Stomach smooth muscle (tissue), 2 donors: ENCODE results near the gene BORCS5.

Source experiments
- H3K27ac ChIP-seq: one replicate; pipeline ENCODE4 v1.7.0; 2013; ENCODE audit warnings: mild to moderate bottlenecking, low read length, inconsistent platforms
- H3K27me3 ChIP-seq, 2 donors: one replicate each; pipeline ENCODE4 v1.7.0; 2013; ENCODE audit warnings: low read length in 2 of 2; ENCODE audit not compliant: insufficient read depth in 2 of 2, control insufficient read depth in 1 of 2
- H3K36me3 ChIP-seq, 2 donors: one replicate each; pipeline ENCODE4 v1.7.0; 2013; ENCODE audit warnings: low read length in 2 of 2; ENCODE audit not compliant: control insufficient read depth in 2 of 2, insufficient read depth in 2 of 2
- H3K4me1 ChIP-seq: one replicate; pipeline ENCODE4 v1.7.0; 2013; ENCODE audit warnings: low read length; ENCODE audit not compliant: control insufficient read depth, insufficient read depth
- H3K4me3 ChIP-seq, 2 donors: one replicate each; pipeline ENCODE4 v1.7.0; 2013; ENCODE audit warnings: low read length in 2 of 2
- H3K9ac ChIP-seq, 2 donors: one replicate each; pipeline ENCODE4 v1.7.0; 2013; ENCODE audit warnings: low read length in 2 of 2, mild to moderate bottlenecking in 1 of 2
- H3K9me3 ChIP-seq, 2 donors: one replicate each; pipeline ENCODE4 v1.7.0; 2013; ENCODE audit warnings: low read length in 2 of 2; ENCODE audit not compliant: control insufficient read depth in 2 of 2
- donor health status: healthy.
- donor health status: Pancreatic carcinoma.

Gene BORCS5

DNA sequence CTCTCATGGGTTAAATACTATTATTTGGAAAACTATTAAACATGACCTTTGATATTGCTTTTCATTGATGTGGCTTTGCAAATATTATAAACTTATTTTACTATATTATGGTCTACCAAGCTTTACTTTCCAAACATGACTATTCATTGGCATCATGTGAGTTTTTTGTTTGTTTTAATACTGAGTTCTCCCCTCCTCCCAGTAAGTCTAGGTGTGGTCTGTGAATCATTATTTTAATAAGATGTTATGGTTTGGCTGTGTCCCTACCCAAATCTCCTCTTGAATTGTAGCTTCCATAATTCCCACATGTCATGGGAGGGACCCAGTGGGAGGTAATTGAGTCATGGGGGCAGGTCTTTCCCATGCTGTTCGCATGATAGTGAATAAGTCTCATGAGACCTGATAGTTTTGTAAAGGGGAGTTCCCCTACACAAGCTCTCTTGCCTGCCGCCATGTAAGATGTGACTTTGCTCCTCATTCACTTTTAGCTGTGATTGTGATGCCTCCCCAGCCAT, 80.0 kb downstream of the BORCS5 start:
- Histone ChIP-seq H3K9ac (no peak overlapping the region), H3K9me3 (no peaks in the 10 kb centered on the region), H3K4me3 (no peak overlapping the region), H3K36me3 (peaks cover 0 to 4% of the 10 kb centered on the region in 2 donors), H3K4me1 (peaks cover 17% of the 10 kb centered on the region), H3K27me3 (no peaks in the 10 kb centered on the region), H3K27ac (no peak overlapping the region)

DNA sequence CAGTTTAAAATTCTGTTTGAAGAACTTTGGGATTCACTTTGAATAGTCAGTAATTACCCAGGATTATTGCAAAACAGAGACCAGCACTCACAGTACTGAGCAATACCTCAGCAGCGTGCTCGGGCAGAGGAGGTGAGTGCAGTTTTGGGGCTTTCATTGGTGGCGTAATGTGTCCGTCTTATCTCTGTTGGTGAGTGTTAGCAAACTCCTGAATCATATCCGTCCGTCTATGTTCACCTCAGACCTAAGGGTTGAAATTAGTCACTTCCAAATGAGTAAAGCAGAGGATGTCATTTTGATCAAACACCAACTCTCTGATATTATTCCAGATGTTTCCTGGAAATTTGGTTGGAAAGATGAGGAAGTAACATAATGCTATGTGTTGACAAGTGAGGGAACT, 82.8 kb downstream of the BORCS5 start:
- no peak overlapping the region for H3K9ac ChIP-seq
- H3K4me3 ChIP-seq, result no peak overlapping the region
- H3K27me3 ChIP-seq, result no peaks in the 10 kb centered on the region
- H3K27ac ChIP-seq, result no peak overlapping the region
- H3K36me3 ChIP-seq, result peaks cover 0 to 4% of the 10 kb centered on the region in 2 donors
- peaks cover 18% of the 10 kb centered on the region for H3K4me1 ChIP-seq
- no peaks in the 10 kb centered on the region for H3K9me3 ChIP-seq

DNA sequence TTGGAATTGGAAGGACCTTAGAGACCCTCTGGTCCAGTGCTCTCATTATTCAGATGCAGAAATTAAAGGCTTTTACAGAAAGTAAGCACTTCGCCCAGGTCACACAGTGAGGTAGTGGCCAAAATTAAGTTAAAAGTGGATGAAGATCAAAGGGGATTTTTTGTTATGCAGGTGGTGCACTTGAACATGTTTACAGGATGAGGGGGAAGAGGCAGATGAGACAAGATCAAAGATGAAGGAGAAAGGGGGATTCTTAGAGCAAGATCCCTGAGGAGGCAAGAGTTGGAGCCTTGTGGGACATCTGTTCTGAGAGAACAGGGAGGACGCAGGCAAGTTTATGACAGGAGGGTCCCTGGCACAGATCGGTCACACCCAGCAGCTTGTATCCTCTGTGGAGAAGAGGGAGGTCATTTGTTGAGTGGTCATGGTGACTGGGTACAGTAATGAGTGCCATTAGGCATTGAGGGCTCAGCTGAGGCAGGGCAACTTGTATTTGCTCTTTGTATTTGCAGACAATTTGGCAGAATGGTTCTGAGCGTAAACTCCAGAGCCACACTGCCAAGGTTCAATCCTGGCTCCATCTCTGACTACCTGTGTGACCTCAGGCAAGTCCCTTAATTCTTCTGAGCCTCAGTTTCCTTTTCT, 84.0 kb downstream of the BORCS5 start:
- Histone ChIP-seq H3K9me3 (no peaks in the 10 kb centered on the region), H3K4me1 (peaks cover 18% of the 10 kb centered on the region), H3K27ac (no peak overlapping the region), H3K4me3 (no peak overlapping the region), H3K9ac (no peak overlapping the region), H3K27me3 (no peaks in the 10 kb centered on the region), H3K36me3 (peaks cover 0 to 4% of the 10 kb centered on the region in 2 donors)

DNA sequence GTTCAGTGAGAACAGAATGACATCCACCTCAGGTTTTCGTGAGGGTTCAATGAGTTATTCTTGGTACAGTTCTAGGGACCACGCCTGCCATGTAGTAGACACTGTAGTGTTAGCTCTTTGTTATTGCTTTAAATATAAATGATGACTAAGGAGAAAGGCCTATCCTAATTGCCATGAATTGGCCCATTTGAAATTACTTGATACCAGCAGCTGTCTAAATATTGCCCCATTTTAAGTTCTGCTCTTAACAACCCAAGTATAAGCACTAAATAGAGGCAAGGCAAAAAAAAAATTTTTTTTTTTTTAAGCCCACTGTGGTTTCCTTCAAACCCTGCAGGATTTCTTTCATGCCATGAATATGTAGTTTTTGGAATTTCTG, 84.5 kb downstream of the BORCS5 start:
- no peak overlapping the region for H3K9ac ChIP-seq
- no peaks in the 10 kb centered on the region for H3K9me3 ChIP-seq
- no peak overlapping the region for H3K27ac ChIP-seq
- no peaks in the 10 kb centered on the region for H3K27me3 ChIP-seq
- H3K4me3 ChIP-seq, result no peak overlapping the region
- H3K36me3 ChIP-seq, result peaks cover 0 to under 1% of the 10 kb centered on the region in 2 donors
- H3K4me1 ChIP-seq, result peaks cover 18% of the 10 kb centered on the region

DNA sequence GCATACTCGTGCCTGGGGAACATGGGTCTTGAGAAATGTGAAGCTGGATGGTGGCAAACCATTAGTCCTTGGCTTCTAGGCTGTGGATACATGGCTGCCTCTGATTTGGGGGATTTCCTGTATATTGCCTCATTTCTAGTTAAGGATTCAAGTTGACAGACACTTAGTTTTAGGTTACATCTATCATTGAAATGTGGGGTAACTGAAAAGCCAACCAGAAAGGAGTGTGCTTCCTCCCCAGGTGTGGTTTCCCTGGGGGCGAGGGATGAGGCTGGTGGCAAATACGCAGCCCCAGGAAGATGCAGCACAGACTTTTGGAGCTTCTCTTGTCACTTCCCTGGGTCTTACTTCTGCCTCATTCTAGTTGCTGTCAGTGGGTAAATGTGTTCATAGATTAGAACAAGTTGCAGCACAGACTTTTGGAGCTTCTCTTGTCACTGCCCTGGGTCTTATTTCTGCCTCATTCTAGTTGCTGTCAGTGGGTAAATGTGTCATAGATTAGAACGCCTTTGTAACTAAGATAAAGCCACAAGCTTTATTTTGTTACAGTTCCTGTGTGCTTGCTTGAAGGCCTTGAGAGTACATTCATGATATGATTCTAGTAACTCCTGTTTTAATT, 85.1 kb downstream of the BORCS5 start:
- Histone ChIP-seq H3K4me3 (no peak overlapping the region), H3K4me1 (peaks cover 18% of the 10 kb centered on the region), H3K36me3 (no peaks in the 10 kb centered on the region), H3K9ac (no peak overlapping the region), H3K27me3 (no peaks in the 10 kb centered on the region), H3K27ac (no peak overlapping the region), H3K9me3 (no peaks in the 10 kb centered on the region)

DNA sequence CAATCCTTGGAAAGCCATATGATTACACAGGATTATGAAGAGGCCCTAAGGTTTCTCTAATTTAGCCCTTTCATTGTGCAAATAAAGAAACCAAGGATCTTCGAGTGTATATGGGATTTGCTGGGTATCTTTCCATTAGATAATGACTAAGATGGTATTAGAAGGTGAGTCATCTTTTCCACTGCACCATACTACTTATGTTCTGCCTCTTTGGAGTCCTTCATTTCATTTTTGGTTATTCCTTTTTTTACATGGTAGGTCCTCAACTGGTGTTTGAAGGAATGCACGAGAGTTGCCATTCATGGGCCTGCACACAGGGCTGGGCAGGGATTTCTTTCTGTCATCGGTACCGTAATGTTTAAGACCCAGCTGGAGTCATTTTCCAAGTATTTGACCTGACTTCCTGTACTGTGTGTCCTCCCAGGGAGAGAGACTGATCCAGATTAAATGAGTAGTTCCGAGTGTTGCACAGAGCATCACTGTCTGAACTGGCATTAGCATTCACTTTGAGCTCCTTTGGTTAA, 85.7 kb downstream of the BORCS5 start:
- H3K4me3 ChIP-seq, result no peak overlapping the region

DNA sequence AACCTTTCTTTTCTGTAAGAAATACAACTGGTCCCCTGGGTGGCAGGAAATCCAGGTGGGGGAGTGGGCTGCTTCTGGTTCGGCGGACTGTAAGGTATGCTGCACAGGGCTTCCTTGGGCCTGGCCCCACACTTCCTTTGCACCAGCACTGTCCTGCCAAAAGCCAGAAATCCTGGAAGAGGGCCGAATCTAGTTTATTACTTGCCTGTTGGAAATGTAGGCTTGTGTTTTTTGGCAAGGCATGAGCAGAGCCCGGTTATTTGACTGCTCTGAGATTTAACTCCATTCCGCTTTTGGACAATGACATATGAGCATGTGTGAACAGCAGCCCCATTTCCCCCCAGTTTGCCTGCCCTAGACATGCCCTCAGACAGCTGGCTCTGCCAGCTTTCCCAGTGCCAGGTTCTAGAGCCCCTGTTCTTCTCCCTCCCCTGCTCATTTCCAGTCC, 86.6 kb downstream of the BORCS5 start:
- Histone ChIP-seq H3K4me3 (no peak overlapping the region), H3K4me1 (peaks cover 18% of the 10 kb centered on the region), H3K9me3 (no peaks in the 10 kb centered on the region), H3K27ac (peak overlapping the region; percentile 3), H3K9ac (no peak overlapping the region), H3K36me3 (no peaks in the 10 kb centered on the region), H3K27me3 (no peaks in the 10 kb centered on the region)

More for the DNA sequence above, 85.7 kb downstream of the BORCS5 start:
- peak overlapping the region; percentile 13 for H3K27ac ChIP-seq
- peak overlapping the region in 1 of 2 donors; percentile 5 for H3K9ac ChIP-seq
- peaks cover 18% of the 10 kb centered on the region for H3K4me1 ChIP-seq
- no peaks in the 10 kb centered on the region for H3K27me3 ChIP-seq
- H3K9me3 ChIP-seq, result no peaks in the 10 kb centered on the region
- H3K36me3 ChIP-seq, result no peaks in the 10 kb centered on the region

DNA sequence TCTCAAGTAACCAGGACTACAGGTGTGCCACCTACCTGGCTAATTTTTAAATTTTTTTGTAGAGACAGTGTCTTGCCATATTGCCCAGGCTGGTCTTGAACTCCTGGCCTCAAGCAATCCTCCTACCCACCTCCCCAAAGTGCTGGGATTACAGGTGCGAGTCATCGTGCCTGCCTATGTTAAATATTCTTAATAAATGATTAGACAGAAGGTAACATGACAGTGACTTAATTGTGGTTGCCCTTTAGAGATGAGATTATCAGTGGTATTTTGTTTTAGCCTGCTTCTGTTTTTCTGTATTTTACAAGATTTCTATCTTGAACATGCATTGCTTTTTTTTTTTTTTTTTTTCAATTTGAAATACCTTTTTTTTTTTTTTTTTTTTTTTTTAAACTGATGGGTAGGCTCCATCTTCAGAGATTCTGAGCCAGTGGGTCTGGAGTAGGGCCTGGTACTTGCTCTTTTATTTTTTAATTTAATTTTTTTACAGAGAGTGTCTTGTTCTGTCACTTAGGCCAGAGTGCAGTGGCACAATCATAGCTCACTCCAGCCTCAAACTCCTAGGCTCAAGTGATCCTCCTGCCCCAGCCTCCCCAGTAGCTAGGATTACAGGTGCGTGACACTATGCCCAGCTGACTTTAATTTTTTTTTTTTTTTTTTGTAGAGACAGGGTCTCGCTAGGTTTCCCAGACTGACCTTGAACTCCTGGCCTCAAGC, 88.4 kb downstream of the BORCS5 start:
- Histone ChIP-seq H3K9ac (no peak overlapping the region), H3K27me3 (no peaks in the 10 kb centered on the region), H3K27ac (no peak overlapping the region), H3K36me3 (no peaks in the 10 kb centered on the region), H3K9me3 (no peaks in the 10 kb centered on the region), H3K4me1 (peaks cover 24% of the 10 kb centered on the region), H3K4me3 (no peak overlapping the region)

DNA sequence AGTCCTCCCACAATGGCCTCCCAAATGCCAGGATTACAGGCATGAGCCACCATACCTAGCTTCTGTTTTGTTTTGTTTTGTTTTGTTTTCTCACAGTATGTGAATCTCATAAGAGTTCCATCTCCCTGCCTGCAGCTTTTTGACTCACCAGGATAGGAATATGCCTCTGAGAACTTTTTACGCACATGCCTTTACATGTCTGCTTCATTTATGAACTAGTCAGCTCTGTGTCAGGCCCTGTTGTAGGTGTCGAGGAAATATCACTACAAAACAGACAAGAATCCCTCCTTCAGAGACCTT, 89.0 kb downstream of the BORCS5 start:
- H3K36me3 ChIP-seq, result no peaks in the 10 kb centered on the region
- H3K27ac ChIP-seq, result no peak overlapping the region
- H3K9ac ChIP-seq, result no peak overlapping the region
- no peaks in the 10 kb centered on the region for H3K9me3 ChIP-seq
- H3K27me3 ChIP-seq, result no peaks in the 10 kb centered on the region
- H3K4me3 ChIP-seq, result no peak overlapping the region
- peaks cover 24% of the 10 kb centered on the region for H3K4me1 ChIP-seq

DNA sequence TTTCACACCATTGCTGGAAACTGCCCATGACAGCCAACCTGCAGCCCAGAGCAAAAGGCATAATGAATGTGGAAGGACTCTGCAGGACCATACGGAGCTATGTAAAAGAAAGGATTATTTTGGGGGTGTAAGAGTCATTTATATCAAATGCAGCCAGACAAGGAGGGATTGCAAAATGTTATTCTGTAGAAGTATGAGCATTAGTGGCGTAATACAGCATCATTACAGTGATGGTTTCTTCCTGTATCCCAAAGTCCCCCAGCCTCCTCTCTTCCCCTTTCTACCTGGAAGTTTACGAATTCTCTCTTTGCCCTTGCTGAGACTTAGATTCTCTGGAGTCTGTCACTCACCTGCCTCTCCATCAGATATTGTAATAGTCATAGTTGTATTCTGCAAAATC, 89.9 kb downstream of the BORCS5 start:
- no peaks in the 10 kb centered on the region for H3K27me3 ChIP-seq
- H3K27ac ChIP-seq, result no peak overlapping the region
- no peak overlapping the region for H3K9ac ChIP-seq
- H3K9me3 ChIP-seq, result no peaks in the 10 kb centered on the region
- no peak overlapping the region for H3K4me3 ChIP-seq
- no peaks in the 10 kb centered on the region for H3K36me3 ChIP-seq
- H3K4me1 ChIP-seq, result peaks cover 24% of the 10 kb centered on the region
